GM23338 (cell line): ENCODE measurements around the gene NUDT2.

Experiments
- EZH2phosphoT487 ChIP-seq: fragments of 200-600 bp; sonication (generic); IDR thresholded peaks from one replicate; pipeline ENCODE4 v1.8.1; 2018; ENCODE audit warnings: antibody characterized with exemption; ENCODE audit not compliant: unreplicated experiment
- JUNB ChIP-seq: IDR thresholded peaks from one replicate; pipeline ENCODE4 v1.6.1; 2016; ENCODE audit warnings: antibody characterized with exemption; ENCODE audit not compliant: unreplicated experiment
- NANOG ChIP-seq: IDR thresholded peaks from 2 replicates; pipeline ENCODE4 v1.6.1; 2016; ENCODE audit warnings: antibody characterized with exemption, borderline replicate concordance
- POLR2AphosphoS5 ChIP-seq: IDR thresholded peaks from 2 replicates; pipeline ENCODE4 v1.6.1; 2016; ENCODE audit warnings: antibody characterized with exemption, low read depth
- ZNF114 ChIP-seq: fragments of 250-450 bp; sonication (Bioruptor Pico); IDR thresholded peaks from 2 replicates; pipeline ENCODE4 v1.5.0; 2020; ENCODE audit warnings: mild to moderate bottlenecking, moderate library complexity
- TF ChIP-seq, protein P1 (sequence below), 2 experiments: fragments of 200-600 bp in 1 of 2; sonication (generic) in 1 of 2; conservative IDR thresholded peaks; 2 replicates each; pipeline versions ENCODE4 v1.5.1 to v1.6.1; 2016 to 2017; ENCODE audit warnings: antibody characterized with exemption in 2 of 2, low read depth in 2 of 2, mild to moderate bottlenecking in 2 of 2, moderate library complexity in 1 of 2

DNA sequence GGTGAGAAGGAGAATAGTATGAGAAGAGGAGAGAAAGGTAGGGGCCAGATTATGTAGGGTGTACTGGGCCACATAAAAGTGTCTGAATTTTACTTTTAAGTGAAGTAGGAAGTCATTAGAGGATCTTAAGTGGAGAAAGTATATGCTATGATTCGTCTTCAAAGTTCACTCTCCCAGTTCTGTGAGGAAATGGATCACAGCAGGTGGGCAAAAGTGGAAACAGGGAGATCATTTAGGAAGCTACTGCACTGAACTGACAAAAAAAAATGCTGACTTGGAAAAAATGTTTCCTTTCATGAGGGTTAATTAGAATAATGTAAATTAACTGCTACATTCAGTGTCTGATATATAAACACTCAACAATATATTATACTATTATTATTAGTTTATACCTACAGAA lies 2.7 kb upstream of the NUDT2 start:
- TF ChIP-seq, protein P1, sequence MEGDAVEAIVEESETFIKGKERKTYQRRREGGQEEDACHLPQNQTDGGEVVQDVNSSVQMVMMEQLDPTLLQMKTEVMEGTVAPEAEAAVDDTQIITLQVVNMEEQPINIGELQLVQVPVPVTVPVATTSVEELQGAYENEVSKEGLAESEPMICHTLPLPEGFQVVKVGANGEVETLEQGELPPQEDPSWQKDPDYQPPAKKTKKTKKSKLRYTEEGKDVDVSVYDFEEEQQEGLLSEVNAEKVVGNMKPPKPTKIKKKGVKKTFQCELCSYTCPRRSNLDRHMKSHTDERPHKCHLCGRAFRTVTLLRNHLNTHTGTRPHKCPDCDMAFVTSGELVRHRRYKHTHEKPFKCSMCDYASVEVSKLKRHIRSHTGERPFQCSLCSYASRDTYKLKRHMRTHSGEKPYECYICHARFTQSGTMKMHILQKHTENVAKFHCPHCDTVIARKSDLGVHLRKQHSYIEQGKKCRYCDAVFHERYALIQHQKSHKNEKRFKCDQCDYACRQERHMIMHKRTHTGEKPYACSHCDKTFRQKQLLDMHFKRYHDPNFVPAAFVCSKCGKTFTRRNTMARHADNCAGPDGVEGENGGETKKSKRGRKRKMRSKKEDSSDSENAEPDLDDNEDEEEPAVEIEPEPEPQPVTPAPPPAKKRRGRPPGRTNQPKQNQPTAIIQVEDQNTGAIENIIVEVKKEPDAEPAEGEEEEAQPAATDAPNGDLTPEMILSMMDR (conservative IDR thresholded peaks at IDR 0.05; ENCODE audit: low read depth in 2 of 2): no peak
- no peak for TF ChIP-seq POLR2AphosphoS5
- TF ChIP-seq NANOG: no peak
- no peak for TF ChIP-seq JUNB
- no peak for TF ChIP-seq EZH2phosphoT487
- no peak for TF ChIP-seq ZNF114 (CRISPR knock-in tag)
